Measurements from ENCODE around the gene NUFIP1.

DNA sequence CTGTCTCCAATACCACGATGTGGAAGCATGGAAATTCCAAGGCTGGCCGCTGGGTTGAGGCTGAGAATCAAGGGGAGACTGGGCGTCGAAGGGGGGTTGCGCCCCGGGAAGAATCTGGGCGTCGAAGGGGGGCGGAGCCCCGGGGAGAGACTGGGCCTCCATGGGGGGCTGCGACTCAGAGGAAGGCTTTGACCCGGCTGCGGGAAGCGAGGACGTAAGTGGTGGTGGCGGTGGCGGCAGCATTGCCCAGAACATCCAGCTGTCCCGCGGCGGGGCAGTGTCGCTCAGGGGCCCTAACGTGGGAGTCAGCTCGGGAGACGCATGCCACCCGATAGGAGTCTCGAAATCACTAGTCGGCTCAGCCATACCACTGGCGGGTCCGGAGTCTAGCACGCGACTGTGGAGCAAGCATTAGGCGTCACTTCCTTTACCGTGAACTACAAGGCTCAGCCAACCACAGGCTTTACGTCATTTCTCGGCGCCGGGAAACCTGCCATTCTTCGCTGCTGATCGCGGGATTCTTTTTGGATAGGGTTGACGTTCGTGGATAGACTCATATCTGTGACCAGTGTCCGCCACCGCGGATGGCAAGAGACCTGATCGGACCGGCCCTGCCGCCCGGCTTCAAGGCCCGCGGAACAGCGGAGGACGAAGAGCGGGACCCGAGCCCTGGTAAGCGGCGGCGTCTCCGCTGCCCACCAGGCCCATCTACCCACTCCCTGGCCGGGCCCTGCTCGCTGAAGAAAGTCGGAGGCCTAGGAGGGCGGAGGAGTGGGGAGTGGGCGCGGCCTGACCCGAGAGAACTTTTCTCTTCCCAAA lies at the start of gene NUFIP1, which contains the start of gene GPALPP1:
- TF ChIP-seq, protein P1, sequence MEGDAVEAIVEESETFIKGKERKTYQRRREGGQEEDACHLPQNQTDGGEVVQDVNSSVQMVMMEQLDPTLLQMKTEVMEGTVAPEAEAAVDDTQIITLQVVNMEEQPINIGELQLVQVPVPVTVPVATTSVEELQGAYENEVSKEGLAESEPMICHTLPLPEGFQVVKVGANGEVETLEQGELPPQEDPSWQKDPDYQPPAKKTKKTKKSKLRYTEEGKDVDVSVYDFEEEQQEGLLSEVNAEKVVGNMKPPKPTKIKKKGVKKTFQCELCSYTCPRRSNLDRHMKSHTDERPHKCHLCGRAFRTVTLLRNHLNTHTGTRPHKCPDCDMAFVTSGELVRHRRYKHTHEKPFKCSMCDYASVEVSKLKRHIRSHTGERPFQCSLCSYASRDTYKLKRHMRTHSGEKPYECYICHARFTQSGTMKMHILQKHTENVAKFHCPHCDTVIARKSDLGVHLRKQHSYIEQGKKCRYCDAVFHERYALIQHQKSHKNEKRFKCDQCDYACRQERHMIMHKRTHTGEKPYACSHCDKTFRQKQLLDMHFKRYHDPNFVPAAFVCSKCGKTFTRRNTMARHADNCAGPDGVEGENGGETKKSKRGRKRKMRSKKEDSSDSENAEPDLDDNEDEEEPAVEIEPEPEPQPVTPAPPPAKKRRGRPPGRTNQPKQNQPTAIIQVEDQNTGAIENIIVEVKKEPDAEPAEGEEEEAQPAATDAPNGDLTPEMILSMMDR (IDR thresholded peaks at IDR 0.05 in 2 of 3, conservative IDR thresholded peaks at IDR 0.05 in 1 of 3; ENCODE audit: borderline replicate concordance in 1 of 3, insufficient read depth in 1 of 3, low read depth in 2 of 3, low read length in 2 of 3), result no peak
- no peak for TF ChIP-seq ZNF274 (IDR thresholded peaks at IDR 0.05; ENCODE audit: low read depth, low read length)
- TF ChIP-seq POLR2AphosphoS5 (IDR thresholded peaks at IDR 0.05; ENCODE audit: low read depth, low read length), result peak; percentile 82

Measured in HCT116 (cell line).